ENCODE results near the gene DCDC2.
"Not testable (repeated sequence)": the region's sequence is repeated elsewhere in the genome, so short reads cannot be mapped to it uniquely, and the experiment has no call there.

The DCDC2 gene

DNA sequence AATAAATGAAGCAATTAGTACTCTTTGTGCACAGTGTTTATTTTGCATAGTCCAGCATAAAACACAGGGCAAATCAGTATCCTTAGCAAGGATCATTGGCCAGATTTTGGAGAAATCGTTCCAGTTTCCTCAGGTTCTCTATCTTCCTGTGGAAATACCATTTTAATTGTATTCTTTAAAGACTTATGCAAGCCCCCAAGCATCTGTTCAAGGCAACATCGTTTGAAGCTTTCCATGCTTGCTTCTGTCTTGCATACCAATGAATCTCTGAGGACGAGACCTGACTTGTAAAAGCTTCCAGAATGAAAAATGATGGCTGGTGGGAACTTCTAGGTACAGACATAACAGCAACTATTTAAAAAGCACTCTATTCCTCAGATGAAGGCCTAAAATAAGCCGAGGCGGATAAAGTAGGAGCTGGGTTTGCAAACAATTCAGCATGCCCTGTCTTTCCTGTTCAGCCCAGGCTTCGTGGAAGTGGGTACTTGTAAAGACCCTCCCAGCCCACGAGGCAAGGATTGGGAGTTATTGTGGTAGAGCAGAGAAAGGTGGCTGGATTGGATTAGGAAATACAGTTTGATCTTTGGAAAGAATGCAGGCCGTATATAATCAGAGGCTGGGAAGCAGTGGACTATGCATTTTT is 210.2 kb downstream of the DCDC2 start:
- no peak for DNase-seq (ENCODE audit: low read depth)

- no peak for DNase-seq (ENCODE audit: low read depth)
Measured at GRCh38 chr6:24146871-24147270, 211.0 kb downstream of the DCDC2 start.

DNA sequence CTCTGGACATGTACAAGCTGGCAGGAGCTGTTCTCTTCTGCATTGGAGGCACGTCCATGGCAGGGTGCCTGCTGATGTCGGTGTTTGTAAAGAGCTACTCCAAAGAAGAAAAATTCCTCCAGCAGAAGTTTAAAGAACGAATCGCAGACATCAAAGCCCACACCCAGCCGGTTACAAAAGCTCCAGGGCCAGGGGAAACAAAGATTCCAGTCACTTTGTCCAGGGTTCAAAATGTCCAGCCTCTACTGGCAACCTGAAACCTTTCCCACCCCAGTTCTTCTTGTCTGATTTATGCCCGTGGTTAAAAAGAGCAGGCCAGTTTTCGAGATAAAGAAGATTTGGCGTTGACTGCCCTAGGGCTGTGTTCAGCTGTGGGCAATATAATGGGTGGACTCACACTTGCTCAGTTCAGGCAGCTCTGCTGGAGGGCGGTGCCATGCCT is 212.1 kb downstream of the DCDC2 start:
- no peak for DNase-seq (ENCODE audit: low read depth)

DNA sequence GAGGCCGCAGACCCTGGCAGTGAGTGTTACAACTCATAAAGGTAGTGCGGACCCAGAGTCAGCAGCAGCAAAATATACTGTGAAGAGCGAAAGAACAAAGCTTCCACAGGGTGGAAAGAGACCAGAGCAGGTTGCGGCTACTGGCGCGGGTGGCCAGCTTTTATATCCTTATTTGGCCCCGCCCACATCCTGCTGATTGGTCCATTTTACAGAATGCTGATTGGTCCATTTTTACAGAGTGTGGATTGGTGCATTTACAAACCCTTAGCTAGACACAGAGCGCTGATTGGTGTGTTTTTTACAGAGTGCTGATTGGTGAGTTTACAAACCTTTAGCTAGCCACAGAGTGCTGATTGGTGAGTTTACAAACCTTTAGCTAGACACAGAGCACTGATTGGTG is 215.1 kb downstream of the DCDC2 start:
- DNase-seq (ENCODE audit: low read depth): not testable (repeated sequence)

DNA sequence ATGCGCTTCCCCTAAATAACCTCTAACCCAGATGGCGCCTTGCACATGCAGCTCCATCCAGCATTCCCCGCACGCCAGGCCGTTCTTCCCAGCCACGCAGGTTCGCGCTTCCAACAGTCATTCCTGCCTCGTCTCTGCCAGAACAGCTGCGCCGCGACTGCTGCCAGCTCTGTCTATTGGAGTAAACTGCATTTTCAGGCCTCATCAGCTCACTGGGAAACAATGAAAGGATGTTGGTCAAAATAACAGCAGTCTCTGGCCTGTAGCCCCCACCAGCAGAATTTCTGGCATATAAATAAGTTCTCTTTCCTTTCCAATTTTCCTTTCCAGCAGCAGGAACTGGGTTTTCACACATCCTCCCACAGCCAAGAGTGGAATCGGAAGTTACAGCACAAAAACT is 217.3 kb downstream of the DCDC2 start:
- no peak for DNase-seq (ENCODE audit: low read depth)

DNA sequence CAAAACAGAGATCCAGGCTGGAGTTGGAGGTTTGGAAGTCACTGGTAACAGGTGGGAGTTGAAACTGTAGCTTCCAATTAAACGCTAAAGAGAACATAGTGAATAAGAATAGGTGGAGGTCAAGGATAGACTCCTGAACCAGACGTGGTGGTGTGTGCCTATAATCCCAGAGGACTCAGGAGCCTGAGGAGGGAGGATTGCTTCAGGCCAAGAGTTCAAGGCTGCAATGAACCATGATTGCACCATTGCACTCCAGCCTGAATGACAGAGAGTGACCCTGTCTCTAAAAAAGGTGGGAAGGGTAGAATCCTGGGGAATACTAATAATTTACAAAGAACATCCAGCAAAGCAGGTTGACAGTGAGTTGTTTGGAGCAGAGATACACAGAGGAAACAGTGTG is 218.2 kb downstream of the DCDC2 start:
- DNase-seq (ENCODE audit: low read depth): no peak

DNA sequence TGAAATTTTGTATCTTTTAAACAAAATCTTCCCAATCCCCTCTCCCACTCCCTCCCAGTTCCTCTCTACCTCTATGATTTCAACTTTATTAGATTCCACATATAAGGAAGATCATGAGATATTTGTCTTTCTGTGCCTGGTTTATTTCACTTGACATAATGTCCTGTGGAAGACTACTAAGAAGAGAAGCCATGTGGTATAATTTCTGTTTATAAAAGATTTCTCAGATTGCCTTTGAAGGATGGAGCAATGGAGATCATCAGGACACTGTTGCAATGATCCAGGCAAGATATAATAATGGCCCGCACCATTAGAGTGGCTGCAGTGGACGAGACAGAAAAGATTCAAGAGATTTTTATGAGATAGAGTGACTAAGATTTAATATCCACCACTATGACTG is 218.8 kb downstream of the DCDC2 start:
- DNase-seq (ENCODE audit: low read depth): no peak

GRCh38 chr6:24131751-24132150 is 226.1 kb downstream of the DCDC2 start:
- no peak for DNase-seq (ENCODE audit: low read depth)

GRCh38 chr6:24127316-24127715 is 230.5 kb downstream of the DCDC2 start:
- no peak for DNase-seq (ENCODE audit: low read depth)

- DNase-seq (ENCODE audit: low read depth): peak; percentile 30
Measured at GRCh38 chr6:24126586-24127192, 231.2 kb downstream of the DCDC2 start.

DNA sequence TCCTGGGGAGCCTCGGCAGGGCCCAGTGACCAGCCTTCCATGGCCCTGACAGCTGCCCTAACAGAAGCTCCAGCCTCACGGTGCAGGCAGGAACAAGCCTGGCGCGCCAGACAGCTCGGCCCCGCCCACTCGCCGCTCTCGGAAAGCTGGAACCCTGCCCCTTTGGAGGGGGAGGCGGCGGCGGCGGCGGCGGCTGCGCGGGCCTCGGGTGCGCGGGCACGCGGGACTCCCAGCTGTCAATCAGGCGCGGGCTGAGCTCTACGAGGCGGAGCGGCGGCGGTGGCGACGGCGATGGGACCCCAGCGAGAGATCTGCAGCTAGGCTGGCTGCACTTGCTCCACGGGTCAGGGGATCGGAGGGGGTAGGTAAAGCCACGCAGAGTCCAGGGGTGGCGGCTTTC is 231.9 kb downstream of the DCDC2 start, which contains the start of gene NRSN1:
Gene NRSN1, plus strand, starts transcription at position 236 of the 400 bp plus-strand sequence. CDS start 8,113 bp downstream, outside the sequence.
- DNase-seq (ENCODE audit: low read depth): peak; percentile 8

GRCh38 chr6:24122139-24122538 is 235.7 kb downstream of the DCDC2 start:
- no peak for DNase-seq (ENCODE audit: low read depth)

Measured in CMK (cell line).